ENCODE results near the gene CAPZB.

CAPZB gene

DNA sequence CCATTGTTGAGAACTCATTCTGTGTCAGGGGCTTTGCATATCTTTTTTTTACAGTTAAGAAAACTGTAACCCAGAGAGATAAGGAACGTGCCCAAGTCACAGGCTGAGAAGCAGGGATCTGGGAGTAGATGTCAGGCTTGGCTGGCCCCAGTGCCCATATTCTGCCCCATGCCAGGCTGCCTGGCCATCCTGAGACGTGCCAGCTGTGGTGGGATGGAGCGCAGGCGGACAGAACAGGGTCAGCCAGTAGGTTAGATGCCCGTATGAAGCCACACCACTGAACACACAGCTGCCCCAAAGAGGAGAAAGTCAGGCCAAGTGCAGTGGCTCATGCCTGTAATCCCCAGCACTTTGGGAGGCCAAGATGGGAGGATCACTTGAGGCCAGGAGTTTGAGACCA lies 117.3 kb downstream of the CAPZB start:
- no peaks in the 10 kb centered on the region for H3K9me3 Mint-ChIP-seq
- no peak overlapping the region for H3K27ac Mint-ChIP-seq
- H3K4me3 Mint-ChIP-seq: no peak overlapping the region
- H3K36me3 Mint-ChIP-seq (ENCODE audit: low read depth): peaks cover 24% of the 10 kb centered on the region
- peaks cover 10% of the 10 kb centered on the region for H3K4me1 Mint-ChIP-seq (ENCODE audit: low read depth)
- no peaks in the 10 kb centered on the region for H3K27me3 Mint-ChIP-seq

GRCh38 chr1:19367584-19368041 lies 117.7 kb downstream of the CAPZB start:
- Mint-ChIP-seq H3K4me3 (no peak overlapping the region), H3K36me3 (ENCODE audit: low read depth) (peaks cover 22% of the 10 kb centered on the region), H3K9me3 (no peaks in the 10 kb centered on the region), H3K27ac (no peak overlapping the region), H3K4me1 (ENCODE audit: low read depth) (peaks cover 13% of the 10 kb centered on the region), H3K27me3 (no peaks in the 10 kb centered on the region)

- Mint-ChIP-seq H3K4me3 (no peak overlapping the region), H3K27ac (peak overlapping the region; percentile 31), H3K27me3 (no peaks in the 10 kb centered on the region), H3K9me3 (no peaks in the 10 kb centered on the region), H3K36me3 (ENCODE audit: low read depth) (peaks cover 17% of the 10 kb centered on the region), H3K4me1 (ENCODE audit: low read depth) (peaks cover 21% of the 10 kb centered on the region)
Observed at GRCh38 chr1:19366599-19367536, 118.5 kb downstream of the CAPZB start.

- Mint-ChIP-seq H3K36me3 (ENCODE audit: low read depth) (peaks cover 23% of the 10 kb centered on the region), H3K27ac (no peak overlapping the region), H3K4me3 (no peak overlapping the region), H3K9me3 (no peaks in the 10 kb centered on the region), H3K4me1 (ENCODE audit: low read depth) (peaks cover 32% of the 10 kb centered on the region), H3K27me3 (no peaks in the 10 kb centered on the region)
Observed at GRCh38 chr1:19365721-19366120, 119.6 kb downstream of the CAPZB start.

DNA sequence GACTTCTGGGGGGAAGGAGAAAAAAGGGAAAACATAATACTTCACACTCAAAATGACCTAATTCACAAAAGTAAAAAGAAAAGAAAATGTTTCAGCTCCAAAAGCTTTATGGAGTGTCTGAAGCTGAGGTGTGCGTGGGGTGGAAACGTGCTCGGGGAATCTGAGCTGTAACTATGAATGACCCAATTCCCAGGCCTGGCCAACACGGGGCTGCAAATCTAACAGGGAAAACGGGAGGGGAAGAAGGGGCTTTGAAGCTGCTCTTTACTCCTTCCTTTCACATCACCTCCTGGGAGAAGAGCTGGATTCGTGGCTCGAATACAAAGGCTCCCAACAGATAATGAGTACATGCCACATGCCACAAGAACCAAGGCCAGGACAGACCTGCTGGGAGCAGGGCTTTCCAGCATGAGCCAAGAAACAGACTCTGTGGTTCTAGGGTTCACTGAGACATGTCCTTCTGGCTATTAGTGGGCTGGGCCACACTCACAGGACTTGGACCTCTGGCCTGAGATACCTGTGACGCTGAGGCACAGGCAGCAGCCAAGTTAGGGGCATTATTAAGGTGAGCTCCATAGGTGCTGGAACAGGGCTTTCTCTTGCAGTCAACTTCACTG lies 121.7 kb downstream of the CAPZB start:
- no peak overlapping the region for H3K4me3 Mint-ChIP-seq
- H3K27ac Mint-ChIP-seq: peak overlapping the region; percentile 11
- H3K36me3 Mint-ChIP-seq (ENCODE audit: low read depth): peaks cover 19% of the 10 kb centered on the region
- peaks cover 38% of the 10 kb centered on the region for H3K4me1 Mint-ChIP-seq (ENCODE audit: low read depth)
- no peaks in the 10 kb centered on the region for H3K9me3 Mint-ChIP-seq
- H3K27me3 Mint-ChIP-seq: no peaks in the 10 kb centered on the region

DNA sequence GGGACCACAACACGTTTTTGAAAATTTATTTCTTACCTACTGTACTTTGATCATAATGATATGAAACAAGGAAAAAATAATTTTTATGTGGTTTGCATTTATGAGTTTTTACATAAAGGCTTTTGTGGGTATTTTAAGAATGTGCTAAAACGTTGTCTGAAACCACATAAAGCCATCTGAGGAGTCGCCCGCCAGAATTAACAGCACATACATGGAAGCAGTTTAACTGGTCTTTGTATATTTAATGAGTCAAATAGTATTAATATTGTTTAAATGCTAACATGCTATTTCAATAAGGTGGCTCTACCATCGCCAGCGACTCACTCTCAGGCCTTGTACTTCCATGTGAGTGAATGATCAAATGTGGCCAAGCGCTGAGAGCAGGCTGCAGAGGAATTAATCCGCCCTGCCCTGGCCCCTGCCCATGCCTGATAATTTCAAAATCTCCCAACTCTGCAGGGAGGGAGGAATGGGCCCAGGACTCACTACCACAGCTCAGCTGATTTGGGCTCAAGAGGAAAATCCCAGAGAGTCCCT lies 123.7 kb downstream of the CAPZB start:
- H3K27me3 Mint-ChIP-seq: no peaks in the 10 kb centered on the region
- H3K4me1 Mint-ChIP-seq (ENCODE audit: low read depth): peaks cover 38% of the 10 kb centered on the region
- H3K36me3 Mint-ChIP-seq (ENCODE audit: low read depth): peaks cover 27% of the 10 kb centered on the region
- no peak overlapping the region for H3K27ac Mint-ChIP-seq
- no peak overlapping the region for H3K4me3 Mint-ChIP-seq
- no peaks in the 10 kb centered on the region for H3K9me3 Mint-ChIP-seq

- Mint-ChIP-seq H3K4me1 (ENCODE audit: low read depth) (peaks cover 38% of the 10 kb centered on the region), H3K4me3 (no peak overlapping the region), H3K36me3 (ENCODE audit: low read depth) (peaks cover 29% of the 10 kb centered on the region), H3K27me3 (no peaks in the 10 kb centered on the region), H3K9me3 (no peaks in the 10 kb centered on the region), H3K27ac (peak overlapping the region; percentile 45)
Observed at GRCh38 chr1:19360843-19361610, 124.3 kb downstream of the CAPZB start.

- Mint-ChIP-seq H3K4me1 (ENCODE audit: low read depth) (peaks cover 38% of the 10 kb centered on the region), H3K36me3 (ENCODE audit: low read depth) (peaks cover 35% of the 10 kb centered on the region), H3K27me3 (no peaks in the 10 kb centered on the region), H3K27ac (peak overlapping the region; percentile 38), H3K4me3 (no peak overlapping the region), H3K9me3 (no peaks in the 10 kb centered on the region)
Observed at GRCh38 chr1:19360432-19360831, 124.9 kb downstream of the CAPZB start.

- Mint-ChIP-seq H3K36me3 (ENCODE audit: low read depth) (peaks cover 34% of the 10 kb centered on the region), H3K4me1 (ENCODE audit: low read depth) (peaks cover 38% of the 10 kb centered on the region), H3K27ac (peak overlapping the region; percentile 38), H3K27me3 (no peaks in the 10 kb centered on the region), H3K4me3 (no peak overlapping the region), H3K9me3 (no peaks in the 10 kb centered on the region)
Observed at GRCh38 chr1:19360016-19360415, 125.3 kb downstream of the CAPZB start.

GRCh38 chr1:19359357-19359756 lies 126.0 kb downstream of the CAPZB start:
- Mint-ChIP-seq H3K36me3 (ENCODE audit: low read depth) (peaks cover 37% of the 10 kb centered on the region), H3K9me3 (no peaks in the 10 kb centered on the region), H3K4me3 (no peak overlapping the region), H3K4me1 (ENCODE audit: low read depth) (peaks cover 38% of the 10 kb centered on the region), H3K27me3 (no peaks in the 10 kb centered on the region), H3K27ac (no peak overlapping the region)

DNA sequence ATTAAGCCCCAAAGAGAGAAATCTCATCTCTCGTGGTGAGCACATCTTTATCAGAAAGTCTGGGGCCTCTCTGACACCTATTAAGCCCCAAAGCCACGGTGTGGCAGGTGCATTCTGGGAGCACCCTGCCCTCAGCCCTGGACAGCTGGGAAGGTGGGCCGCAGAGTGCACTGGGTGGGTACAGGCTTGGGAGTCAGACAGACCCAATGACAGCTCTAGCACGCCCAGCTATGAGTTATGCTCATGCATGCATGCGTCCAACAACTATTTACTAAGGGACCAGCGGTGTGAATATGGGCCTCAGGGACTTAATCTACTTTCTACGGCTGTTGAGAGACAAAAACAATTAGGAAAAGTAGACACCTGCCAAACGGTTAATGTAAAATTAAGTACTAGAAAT lies 126.6 kb downstream of the CAPZB start:
- Mint-ChIP-seq H3K36me3 (ENCODE audit: low read depth) (peaks cover 42% of the 10 kb centered on the region), H3K4me1 (ENCODE audit: low read depth) (peaks cover 38% of the 10 kb centered on the region), H3K27ac (no peak overlapping the region), H3K9me3 (no peaks in the 10 kb centered on the region), H3K4me3 (no peak overlapping the region), H3K27me3 (no peaks in the 10 kb centered on the region)

GRCh38 chr1:19357299-19357986 lies 127.9 kb downstream of the CAPZB start:
- Mint-ChIP-seq H3K36me3 (ENCODE audit: low read depth) (peaks cover 44% of the 10 kb centered on the region), H3K9me3 (no peaks in the 10 kb centered on the region), H3K27ac (no peak overlapping the region), H3K4me1 (ENCODE audit: low read depth) (peaks cover 29% of the 10 kb centered on the region), H3K4me3 (no peak overlapping the region), H3K27me3 (no peaks in the 10 kb centered on the region)

DNA sequence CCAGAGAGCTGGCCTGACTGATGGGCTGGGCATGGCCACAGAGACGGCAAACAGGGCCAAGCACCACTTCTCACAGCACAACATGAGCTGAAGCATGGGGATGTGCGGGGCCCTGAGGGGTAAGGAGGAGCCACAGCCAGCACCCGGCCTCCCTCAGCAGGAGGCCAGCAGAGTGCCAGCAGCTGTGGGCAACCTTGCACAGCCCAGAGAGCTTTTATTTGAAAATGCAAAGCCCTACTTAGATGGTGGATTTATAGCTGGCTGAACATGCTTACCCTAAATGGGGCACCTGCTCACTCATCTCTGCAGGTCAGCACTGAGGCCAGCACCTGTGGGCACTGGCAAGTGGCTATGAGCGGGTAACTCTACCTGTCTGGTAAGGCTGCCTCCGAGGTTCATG lies 129.1 kb downstream of the CAPZB start:
- no peaks in the 10 kb centered on the region for H3K27me3 Mint-ChIP-seq
- peaks cover 43% of the 10 kb centered on the region for H3K36me3 Mint-ChIP-seq (ENCODE audit: low read depth)
- no peak overlapping the region for H3K27ac Mint-ChIP-seq
- peaks cover 17% of the 10 kb centered on the region for H3K4me1 Mint-ChIP-seq (ENCODE audit: low read depth)
- H3K9me3 Mint-ChIP-seq: no peaks in the 10 kb centered on the region
- H3K4me3 Mint-ChIP-seq: no peak overlapping the region

DNA sequence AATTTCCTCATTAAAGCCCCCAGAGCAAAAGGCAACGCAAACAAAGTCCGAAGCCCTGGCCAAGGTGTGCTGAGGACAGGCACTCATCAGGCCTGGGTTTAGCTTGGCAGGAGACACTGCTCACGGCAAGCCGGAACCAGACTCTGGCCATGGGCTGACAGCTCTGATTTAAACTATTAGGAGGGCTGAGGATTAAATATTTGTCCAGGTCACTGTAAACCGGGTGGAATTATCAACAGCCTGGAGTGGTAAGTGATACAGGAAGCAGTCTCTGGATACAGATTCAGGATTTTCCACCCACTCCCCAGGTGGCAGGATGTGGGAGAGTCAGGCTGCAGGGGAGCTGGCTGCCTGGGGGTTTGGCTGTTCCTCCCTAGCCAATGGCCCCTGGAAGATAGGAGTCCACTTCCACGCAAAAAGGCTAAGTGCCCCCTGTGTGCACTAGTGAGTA lies 130.8 kb downstream of the CAPZB start:
- no peak overlapping the region for H3K27ac Mint-ChIP-seq
- H3K4me1 Mint-ChIP-seq (ENCODE audit: low read depth): peaks cover under 1% of the 10 kb centered on the region
- H3K36me3 Mint-ChIP-seq (ENCODE audit: low read depth): peaks cover 46% of the 10 kb centered on the region
- H3K4me3 Mint-ChIP-seq: no peak overlapping the region
- no peaks in the 10 kb centered on the region for H3K9me3 Mint-ChIP-seq
- H3K27me3 Mint-ChIP-seq: no peaks in the 10 kb centered on the region

Data from stimulated activated naive CD8-positive, alpha-beta T cell treated with anti-CD3 and anti-CD28 coated beads, Interleukin-15, Interleukin-2, amounts not matched to agents 100 ng/mL and 50 ng/mL, for 24 hours (primary cell).